C1 segment of cervical spinal cord (tissue), 14 donors: ENCODE data around the gene ARID1B.

Experiments
- DNase-seq, 14 donors: peaks; one replicate each; lab custom pipeline; 2025; lab: John Stamatoyannopoulos, UW

ARID1B gene

DNA sequence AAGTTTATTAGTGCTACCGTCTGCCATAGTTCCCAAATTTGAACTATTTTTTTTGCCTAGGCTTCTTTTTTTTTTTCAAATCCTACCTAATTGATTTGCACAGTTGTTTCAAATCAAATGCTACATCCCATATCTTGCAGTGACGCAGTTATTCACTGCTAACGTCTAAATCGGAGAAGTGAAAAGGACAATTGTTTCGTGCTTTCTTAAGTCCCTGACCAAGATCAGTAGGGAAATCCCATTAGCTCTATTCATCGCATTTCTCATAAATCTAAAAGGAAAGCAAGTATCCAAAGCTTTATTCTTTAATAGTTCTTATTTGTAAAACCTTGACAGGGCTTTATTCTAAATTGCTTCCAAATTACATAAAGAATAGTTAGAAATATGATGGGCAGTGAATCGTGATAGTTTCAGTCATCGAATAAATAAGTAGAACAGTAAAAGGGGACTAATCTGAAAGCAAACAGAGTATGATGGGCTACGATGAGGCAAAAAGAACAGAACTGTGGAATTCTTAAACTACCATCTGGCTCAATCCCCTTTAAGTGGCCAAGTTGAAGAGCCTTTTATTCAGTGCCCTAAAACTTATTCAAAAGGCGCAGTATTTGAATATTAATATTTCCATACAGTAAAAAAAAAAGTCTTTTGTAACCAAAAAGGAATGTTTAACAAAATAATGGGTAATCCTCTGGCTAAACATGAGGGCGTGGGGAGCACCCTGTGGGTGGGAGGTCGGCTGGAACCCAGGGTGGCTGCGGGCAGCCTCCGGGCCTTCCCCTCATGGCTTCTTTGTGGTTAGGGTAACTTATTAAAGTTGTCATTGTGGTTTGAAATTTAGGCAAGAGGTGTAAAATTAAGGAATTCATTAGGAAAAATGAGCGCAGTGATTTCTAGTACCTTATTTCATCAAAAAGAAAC, 3.0 kb upstream of the ARID1B start:
- no peak for DNase-seq

DNA sequence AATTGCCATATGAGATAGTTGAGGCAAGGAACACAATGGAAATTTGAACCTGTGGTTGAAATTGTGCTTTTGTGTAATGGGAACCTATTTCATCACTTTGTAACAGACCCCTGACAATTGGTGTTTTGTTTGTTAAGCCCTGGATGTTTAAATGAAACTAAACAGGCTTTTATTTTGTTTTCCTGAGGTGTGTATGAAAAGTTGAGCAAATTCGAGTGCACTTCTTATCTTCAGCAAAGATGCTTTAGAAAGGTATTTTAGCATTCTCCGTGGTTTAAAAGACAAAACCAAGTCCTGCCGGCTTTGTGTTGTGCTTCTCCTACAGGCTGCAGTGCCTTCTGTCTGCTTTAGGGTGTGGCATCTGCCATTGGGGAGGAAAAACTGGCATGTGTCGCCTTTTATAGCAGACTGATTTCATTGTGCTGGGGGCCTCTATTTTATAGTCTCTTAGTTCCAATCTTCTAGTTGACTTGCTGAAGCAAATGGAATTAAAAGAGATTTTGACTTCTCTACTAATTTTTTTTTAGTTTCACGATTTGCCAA, 2.2 kb upstream of the ARID1B start:
- DNase-seq = peak in 1 of 14 donors; percentile 67

DNA sequence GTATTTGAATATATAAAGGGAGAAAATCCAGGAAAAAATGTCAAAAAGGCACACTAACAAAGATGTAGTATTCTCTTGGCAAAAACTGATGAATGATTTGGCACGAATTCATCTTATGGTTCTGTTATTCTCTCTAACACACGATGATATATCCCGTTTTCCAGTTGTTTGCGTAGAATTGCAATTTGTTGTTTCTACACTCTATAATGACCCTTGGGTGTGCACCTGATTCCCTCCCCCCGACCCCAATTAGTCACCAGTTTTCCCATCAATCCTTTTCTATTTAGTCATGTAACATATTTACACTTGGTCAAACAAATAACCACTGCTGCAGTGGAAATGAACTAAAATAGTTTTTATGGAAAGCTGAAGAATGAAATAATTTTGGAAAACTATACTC, 1.5 kb upstream of the ARID1B start:
- DNase-seq = no peak

DNA sequence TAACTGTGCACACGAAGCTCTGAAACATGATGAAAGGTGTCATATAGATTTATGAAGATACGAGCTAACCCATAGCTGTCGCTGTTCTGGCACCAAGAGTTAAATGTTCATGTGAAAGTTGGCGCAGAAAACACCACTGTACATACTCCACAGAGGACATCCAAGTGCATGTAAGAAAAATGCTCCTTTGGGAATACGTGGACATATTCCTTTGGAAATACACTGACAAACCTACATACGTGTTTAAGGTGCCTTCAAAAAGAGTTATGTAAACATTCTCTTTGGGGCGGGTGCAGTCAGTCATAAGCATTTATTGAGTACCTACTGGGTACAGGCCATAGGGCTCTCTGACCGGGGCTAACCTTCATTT, 723 bp upstream of the ARID1B start:
- DNase-seq = peak in 1 of 14 donors; percentile 39

DNA sequence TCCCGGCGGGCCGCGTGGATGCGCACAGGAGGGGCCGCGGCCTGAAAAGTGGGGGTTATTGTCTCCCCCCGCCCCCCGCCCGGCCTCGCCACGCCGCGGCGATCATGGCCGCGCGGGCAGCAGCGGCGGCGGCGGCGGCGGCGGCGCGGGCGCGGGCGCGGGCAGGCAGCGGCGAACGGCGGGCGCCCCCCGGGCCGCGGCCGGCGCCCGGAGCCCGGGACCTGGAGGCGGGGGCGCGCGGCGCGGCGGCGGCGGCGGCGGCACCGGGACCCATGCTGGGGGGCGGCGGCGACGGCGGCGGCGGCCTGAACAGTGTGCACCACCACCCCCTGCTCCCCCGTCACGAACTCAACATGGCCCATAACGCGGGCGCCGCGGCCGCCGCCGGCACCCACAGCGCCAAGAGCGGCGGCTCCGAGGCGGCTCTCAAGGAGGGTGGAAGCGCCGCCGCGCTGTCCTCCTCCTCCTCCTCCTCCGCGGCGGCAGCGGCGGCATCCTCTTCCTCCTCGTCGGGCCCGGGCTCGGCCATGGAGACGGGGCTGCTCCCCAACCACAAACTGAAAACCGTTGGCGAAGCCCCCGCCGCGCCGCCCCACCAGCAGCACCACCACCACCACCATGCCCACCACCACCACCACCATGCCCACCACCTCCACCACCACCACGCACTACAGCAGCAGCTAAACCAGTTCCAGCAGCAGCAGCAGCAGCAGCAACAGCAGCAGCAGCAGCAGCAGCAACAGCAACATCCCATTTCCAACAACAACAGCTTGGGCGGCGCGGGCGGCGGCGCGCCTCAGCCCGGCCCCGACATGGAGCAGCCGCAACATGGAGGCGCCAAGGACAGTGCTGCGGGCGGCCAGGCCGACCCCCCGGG, 637 bp downstream of the ARID1B start:
- DNase-seq = peak in 11 of 14 donors; percentile 24 to 81 (median 49)

DNA sequence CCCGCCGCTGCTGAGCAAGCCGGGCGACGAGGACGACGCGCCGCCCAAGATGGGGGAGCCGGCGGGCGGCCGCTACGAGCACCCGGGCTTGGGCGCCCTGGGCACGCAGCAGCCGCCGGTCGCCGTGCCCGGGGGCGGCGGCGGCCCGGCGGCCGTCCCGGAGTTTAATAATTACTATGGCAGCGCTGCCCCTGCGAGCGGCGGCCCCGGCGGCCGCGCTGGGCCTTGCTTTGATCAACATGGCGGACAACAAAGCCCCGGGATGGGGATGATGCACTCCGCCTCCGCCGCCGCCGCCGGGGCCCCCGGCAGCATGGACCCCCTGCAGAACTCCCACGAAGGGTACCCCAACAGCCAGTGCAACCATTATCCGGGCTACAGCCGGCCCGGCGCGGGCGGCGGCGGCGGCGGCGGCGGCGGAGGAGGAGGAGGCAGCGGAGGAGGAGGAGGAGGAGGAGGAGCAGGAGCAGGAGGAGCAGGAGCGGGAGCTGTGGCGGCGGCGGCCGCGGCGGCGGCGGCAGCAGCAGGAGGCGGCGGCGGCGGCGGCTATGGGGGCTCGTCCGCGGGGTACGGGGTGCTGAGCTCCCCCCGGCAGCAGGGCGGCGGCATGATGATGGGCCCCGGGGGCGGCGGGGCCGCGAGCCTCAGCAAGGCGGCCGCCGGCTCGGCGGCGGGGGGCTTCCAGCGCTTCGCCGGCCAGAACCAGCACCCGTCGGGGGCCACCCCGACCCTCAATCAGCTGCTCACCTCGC, 1.5 kb downstream of the ARID1B start:
- peak in 11 of 14 donors; percentile 18 to 79 (median 53) for DNase-seq

DNA sequence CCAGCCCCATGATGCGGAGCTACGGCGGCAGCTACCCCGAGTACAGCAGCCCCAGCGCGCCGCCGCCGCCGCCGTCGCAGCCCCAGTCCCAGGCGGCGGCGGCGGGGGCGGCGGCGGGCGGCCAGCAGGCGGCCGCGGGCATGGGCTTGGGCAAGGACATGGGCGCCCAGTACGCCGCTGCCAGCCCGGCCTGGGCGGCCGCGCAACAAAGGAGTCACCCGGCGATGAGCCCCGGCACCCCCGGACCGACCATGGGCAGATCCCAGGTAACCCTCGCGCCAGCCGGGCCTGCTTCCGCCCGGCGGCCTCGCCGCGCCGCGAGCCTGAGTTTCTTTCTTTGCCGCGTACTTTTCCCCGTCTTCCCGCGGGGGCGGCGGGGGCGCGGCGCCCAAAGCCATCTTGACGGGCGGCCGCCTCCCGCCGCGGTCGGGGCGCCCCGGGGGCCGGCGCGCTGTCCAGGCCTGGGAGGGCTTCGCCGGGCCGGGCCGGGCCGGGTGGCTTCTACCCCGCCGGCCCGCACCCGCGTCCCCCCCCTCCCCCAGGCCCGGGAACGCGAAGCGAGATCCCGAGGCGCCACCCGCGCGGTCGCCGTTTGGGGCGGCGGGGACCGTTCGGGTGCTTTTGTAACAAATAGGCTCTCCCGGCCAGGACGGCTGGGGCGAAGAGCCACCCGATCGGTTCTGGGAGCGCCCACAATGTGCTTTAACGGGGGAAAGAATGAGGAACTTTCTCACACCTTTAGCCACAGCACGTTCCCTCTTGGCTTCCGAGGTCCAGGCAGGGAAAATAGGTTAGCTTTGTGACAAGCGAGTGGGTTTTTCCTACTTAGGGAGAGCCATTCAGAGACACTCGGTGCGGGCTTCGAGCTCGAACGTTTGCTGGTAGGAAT, 2.3 kb downstream of the ARID1B start:
- DNase-seq = peak in 12 of 14 donors; percentile 6 to 83 (median 51)

DNA sequence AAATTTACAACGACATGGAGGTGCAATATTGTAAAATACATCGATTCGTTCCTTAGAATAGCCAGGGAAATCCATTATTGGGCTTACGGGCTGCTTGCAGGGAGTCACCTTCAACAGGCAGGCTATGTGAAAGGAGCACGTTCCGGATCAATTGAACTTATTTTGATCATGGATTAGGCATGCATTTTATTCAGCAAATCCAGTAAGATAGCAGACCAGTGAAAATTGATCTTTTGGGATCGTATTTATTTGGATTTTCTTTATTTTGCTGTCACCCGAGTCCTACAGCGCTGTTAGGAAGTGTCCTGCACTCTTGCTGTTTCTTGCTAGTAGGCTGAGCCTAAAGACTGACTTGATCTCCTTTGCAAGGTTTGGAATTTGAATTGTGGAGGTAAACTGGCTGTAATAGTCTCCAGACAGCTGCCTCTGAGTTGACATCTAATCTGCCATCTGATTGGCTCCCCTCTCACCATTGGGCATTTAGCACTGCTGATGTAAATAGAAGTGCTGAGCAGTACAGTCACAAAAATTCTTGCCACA, 3.0 kb downstream of the ARID1B start:
- DNase-seq = peak in 11 of 14 donors; percentile 13 to 94 (median 47)

DNA sequence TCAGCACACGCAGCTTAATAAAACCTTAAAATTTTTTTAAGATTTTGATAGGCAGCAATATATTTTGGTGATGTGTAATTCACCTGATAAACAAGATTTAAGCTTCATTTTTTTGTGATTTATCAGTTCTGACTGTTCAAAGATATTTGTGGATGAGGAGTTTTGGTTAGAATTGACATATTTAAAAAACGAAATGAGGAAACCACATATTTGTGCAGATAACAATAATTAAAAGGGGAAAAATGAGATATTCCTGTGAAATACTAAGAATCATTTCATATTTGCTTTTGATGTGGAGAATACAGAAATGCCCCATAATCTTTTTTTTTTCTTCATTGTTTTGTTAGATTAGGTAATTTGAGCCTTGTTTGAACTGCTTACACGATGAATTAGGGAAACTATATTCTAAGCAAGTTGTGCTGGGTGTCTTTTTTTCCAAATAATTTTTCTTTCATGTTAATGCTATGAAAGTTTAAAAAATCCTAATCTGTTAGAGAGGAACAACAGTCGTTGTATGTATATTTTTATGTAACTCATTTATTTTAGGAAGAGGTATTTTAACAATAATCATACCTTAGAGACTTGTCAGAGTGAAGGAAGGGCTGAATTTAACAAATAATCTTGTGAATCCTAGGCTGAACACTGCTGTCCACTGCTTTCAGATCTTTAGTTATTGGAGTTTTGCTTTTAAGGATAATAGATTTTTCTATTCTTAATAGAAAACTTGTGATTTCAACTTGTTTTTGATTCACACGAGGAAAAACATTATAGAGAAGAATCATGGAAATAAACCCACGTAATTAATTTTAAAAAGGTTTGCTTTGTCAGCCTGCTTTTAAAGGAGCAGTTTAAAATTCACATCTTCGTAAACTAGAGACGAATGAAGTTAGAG, 4.0 kb downstream of the ARID1B start:
- DNase-seq = peak in 1 of 14 donors; percentile 45

DNA sequence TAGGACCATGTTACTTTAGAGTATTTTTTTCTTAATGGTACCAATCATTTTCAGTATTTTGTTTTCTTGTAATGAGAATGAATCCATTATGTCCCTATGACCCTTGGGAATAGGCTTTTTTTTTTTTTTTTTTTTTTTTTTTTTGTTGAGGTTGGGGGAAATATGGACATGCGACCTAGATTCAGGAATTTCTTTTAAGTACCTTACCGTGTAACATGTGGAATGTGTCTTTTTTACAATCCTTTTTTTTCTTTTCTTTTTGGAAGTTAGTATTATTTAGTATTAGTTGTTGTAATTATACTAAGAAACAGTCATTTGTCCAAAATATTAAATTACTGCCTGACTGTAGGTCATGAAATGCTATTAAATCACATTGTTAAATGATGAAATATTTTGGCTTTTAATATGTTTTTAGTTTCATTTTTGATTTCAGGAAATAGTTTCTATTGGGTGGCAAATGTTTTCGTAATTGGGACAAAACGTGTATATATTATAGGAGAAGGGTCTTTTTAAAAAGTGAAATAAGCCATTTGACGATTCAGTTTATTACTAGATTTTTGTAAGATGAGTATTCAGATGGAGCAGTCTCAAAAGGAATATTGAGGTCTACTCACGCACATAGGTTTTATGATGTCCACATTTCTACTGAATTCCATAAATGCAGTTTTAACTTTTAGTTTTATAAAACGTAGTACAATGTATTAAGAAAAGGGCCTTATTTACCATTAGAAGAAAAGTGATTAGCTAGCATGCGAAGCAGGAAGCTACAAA, 4.9 kb downstream of the ARID1B start:
- DNase-seq = peak in 1 of 14 donors; percentile 41

DNA sequence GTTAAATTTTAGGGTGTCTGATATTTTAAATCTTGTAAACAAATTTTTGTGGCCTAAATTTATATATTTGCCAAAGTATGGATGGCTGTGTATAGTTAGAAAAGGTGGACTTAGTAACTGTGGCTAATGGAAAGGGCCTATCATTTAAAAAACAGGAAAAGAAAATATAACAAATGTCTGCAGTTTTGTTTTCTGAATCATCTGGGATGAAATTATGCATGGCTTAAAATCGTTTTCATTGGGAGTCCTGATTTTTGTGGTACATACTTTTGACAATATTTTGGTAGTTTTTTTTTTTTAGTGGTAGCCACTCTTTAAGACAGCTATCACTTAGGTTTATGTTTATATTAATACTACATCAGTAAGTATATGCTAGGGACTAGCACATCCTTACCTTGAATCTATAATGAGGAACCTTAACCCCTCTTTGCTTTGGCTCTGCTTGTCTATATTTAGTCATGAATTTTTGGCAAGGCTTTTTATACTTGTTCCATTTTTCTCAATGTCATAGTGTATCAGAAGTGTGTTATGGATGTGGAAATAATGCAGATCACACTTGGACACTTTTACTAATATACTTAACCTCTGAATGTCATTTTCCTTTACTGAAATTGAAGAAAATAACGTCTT, 5.6 kb downstream of the ARID1B start:
- DNase-seq = peak in 1 of 14 donors; percentile 42

DNA sequence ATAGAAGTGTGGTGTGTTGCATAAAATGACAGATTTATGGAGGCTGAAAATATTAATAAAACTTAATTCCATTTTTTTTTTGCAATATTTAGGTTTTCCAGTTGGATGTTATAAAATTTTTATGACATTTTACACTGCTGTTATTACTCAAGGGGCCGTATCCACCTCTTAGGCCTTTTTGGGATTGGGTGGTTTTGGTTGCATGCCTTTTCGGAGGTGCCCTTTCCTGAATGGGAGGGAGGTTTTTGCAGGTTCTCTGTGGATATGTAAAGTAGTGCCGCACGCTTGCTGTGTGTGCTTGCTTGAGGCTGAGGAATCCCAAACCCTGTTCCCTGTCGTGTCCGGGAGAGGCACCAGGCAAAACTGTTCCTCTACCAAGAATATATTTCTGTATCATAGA, 6.8 kb downstream of the ARID1B start:
- peak in 1 of 14 donors; percentile 34 for DNase-seq

DNA sequence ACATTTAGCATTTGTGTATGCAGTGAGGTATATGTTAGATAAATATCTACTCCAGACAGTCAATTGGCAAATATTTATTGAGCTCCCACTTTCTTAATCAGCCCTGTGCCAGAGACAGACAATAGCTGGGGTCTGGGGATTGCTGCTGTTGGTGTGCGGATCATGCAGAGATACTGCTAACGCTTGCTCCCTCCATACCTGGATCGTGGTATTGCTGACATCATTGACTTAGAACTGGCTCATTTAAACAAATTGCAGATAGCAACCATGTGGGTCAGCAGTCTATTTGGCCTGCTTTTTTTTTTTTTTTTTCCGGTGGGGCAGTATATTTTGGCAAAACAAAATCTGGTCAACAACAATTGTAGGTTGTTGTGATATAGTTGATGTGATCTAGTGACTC, 9.5 kb downstream of the ARID1B start:
- no peak for DNase-seq

DNA sequence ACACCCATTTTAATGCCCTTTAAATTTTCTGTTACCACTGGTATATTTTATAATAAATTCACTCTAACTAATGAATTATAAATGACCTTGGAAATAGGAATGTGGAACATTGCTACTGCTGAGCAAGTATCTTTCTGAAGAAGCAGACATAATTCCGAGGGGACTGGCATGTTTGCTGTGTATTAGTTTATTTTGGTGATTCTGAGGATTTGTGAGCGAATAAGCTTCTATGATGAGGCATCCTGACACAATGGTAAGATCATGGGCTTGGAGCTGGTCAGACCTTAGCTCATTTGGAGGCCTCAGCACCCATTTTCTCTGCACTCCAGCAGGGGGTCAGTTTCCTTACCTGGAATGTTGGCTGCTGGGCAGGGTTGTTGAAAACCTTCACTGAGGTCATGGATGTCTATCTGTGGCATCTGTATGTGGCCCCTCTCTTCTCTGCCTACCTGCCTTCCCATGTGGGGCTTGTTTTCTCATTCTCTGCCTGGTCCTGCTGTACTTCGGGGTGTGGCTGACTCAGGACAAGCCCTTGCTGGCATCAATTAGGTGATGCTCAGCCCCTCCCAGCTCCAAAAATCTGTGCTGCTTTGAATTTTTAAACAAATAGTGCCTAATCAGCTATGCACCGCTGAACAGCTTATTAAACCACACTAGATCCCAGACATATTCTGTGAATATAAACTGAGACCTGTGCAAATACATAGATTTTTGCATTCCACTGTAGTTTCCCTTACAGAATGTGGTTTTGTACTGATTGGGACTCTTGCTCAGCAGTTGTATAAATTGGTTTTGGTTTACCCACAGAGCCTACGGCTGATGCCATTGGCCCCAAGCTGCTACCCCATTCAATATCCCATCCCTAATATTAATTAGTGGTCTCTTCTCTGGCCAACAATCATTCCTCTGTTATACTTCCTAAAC, 10.7 kb downstream of the ARID1B start:
- peak in 1 of 14 donors; percentile 34 for DNase-seq

DNA sequence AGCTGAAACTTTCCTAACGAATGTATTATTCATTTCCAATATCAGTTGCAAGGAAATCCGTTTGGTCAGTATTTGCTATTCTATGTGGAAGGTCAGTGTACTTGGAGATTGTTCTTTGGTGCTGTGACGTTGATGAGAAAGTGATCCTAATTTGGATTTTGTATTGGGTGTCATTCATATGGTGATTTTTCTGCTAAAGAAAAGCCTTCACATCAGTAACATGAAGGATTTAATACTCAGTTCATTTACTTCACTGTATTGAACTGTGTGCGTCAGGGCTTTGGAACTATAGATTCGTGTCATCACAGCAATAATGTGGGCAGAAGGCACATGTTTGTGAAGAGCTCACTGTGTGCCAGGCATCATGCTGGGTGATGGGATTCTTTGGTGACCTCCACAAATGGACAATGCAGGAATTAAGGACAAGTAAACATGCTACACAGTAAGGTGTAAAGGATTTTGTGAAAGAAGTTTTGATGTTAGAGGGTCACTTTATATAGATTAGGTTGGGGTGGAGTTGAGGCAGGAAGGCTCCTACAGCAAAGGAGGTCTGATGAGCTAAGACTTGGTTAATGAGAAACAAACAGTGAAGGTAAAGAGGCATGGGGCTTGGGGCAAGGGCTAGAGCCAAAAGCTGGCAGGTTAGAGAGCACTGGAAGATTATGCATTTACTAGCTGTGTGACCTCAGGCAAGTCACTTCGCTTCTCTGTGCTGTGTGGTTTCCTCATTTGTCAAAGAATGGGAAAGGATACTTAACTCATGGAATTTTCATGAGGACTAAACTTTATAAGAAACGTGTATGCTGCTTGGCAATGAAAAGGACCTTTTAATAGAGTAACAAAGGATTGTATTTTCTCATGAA, 12.1 kb downstream of the ARID1B start:
- no peak for DNase-seq
